ENCODE results near the gene NLRP6.
"Not testable (repeated sequence)": the region's sequence is repeated elsewhere in the genome, so short reads cannot be mapped to it uniquely, and the experiment has no call there.

The NLRP6 gene

DNA sequence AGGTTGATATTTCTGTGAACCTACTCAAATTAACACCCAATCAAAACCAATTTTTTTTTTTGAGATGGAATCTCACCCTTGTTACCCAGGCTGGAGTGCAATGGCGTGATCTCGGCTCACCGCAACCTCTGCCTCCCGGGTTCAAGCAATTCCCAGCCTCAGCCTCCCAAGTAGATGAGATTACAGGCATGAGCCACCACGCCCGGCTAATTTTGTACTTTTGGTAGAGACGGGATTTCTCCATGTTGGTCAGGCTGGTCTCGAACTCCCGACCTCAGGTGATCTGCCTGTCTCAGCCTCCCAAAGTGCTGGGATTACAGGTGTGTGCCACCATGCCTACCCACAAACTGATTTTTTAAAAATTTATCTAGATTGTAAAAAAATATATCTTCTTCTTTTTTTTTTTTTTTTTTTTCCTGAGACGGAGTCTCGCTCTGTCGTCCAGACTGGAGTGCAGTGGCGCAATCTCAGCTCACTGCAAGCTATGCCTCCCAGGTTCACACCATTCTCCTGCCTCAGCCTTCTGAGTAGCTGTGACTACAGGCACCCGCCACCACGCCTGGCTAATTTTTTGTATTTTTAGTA lies 50.4 kb downstream of the NLRP6 start:
- Mint-ChIP-seq H3K27ac (peak overlapping the region; percentile 41), H3K4me1 (peaks cover 78% of the 10 kb centered on the region)
- not testable (repeated sequence) for H3K4me3 Mint-ChIP-seq, H3K36me3 Mint-ChIP-seq, H3K27me3 Mint-ChIP-seq, H3K9me3 Mint-ChIP-seq

DNA sequence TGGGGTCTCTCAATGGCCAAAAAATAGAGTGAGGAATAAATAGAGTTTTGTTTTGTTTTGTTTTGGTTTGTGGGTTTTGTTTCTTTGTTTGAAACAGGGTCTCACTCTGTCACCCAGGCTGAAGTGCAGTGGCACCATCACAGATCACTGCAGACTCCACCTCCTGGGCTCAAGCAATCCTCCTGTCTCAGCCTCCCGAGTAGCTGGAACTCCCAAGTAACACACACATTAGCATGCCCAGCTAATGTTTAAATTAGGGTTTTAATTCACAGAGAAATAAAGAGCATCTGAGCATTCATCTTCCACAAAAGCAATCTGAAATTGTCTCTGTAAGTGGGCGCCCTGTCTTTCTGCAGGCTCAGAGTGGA lies 51.7 kb downstream of the NLRP6 start:
- Mint-ChIP-seq H3K36me3 (no peaks in the 10 kb centered on the region), H3K4me1 (peaks cover 65% of the 10 kb centered on the region), H3K9me3 (no peaks in the 10 kb centered on the region), H3K4me3 (no peak overlapping the region), H3K27me3 (no peaks in the 10 kb centered on the region), H3K27ac (peak overlapping the region; percentile 88)

DNA sequence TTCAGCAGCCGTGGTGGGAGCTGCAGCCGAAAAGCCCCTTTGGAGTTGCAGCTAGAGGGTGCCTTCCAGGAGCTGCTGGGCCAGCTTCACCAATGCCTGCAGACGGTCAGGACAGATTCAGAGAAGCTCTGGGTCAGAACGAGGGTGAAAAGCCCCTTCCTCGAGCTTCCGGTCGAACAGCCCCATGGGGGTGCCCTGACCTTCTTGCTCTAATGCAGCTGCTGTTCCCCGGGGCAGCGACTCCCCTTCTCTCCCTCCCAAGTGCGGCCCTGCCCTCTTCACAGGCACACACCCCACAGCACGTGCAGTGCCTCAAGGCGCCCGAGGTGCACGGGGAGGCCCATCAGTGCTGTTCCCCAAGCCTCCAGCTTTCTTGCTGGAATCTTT lies 52.1 kb downstream of the NLRP6 start:
- Mint-ChIP-seq H3K4me1 (peaks cover 62% of the 10 kb centered on the region), H3K9me3 (no peaks in the 10 kb centered on the region), H3K4me3 (no peak overlapping the region), H3K36me3 (no peaks in the 10 kb centered on the region), H3K27ac (peak overlapping the region; percentile 88), H3K27me3 (no peaks in the 10 kb centered on the region)

DNA sequence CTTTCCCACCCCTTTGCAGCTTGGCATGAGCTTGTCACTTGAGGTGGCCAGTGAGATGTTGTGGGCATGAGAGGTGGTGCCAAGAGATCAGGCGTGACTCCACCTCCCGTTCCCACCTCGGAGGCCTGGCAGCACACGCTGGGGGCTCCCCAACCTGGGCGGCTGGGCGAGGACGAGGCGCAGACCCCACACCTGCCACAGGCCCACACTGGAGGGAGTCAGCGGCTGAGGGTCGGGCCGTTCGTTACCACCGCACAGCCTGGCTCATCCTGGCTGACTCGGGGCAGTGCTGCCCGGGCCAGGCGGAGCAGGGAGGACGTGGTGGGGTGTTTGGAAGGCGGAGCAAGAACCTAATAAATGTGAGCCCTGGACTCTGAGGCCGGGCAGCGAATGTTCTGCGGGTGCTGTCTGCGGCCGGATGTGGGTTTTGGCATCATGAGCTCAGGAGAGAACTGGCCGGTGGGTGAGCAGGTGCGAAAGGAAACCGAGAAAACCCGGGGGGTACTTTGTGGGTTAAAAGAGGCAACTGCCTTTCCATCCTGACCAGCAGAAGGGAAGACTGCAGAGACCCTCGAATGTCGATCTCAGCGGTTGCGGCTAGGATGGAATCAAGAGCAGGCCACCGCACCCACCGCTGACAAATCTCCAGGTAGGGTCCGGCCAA lies 52.6 kb downstream of the NLRP6 start:
- H3K27me3 Mint-ChIP-seq, result no peaks in the 10 kb centered on the region
- H3K27ac Mint-ChIP-seq, result peak overlapping the region; percentile 59
- H3K4me1 Mint-ChIP-seq, result peaks cover 62% of the 10 kb centered on the region
- no peaks in the 10 kb centered on the region for H3K9me3 Mint-ChIP-seq
- H3K36me3 Mint-ChIP-seq, result no peaks in the 10 kb centered on the region
- H3K4me3 Mint-ChIP-seq, result peak overlapping the region; percentile 39

DNA sequence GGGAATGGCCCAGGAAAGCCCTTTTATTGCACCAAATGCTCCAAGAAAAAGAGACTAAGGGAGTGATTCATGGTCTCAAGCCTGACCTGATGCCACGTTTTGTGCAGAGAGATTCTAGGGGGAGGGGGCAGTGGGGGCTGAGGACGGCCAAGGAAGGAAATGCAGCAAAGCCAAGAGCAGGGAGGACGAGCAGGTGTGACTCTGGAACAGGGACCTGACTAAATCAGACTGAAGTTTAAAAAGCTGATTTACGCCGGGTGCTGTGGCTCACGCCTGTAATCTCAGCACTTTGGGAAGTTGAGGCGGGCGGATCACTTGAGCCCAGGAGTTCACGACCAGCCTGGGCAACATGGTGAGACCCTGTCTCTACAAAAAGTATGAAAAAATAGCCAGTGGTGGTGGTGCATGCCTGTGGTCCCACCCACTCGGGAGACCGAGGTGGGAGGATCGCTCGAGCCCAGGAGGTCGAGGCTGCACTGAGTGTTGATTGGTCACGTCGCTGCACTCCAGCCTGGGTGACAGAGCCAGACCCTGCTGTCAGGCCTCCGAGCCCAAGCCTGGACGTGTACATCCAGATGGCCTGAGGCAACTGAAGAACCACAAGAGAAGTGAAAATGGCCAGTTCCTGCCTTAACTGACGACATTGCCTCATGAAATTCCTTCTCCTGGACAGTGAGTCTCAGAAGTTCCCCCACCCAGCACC lies 53.3 kb downstream of the NLRP6 start:
- peak overlapping the region; percentile 59 for H3K27ac Mint-ChIP-seq
- H3K4me1 Mint-ChIP-seq, result peaks cover 62% of the 10 kb centered on the region
- peak overlapping the region; percentile 39 for H3K4me3 Mint-ChIP-seq
- H3K9me3 Mint-ChIP-seq, result no peaks in the 10 kb centered on the region
- no peaks in the 10 kb centered on the region for H3K36me3 Mint-ChIP-seq
- H3K27me3 Mint-ChIP-seq, result no peaks in the 10 kb centered on the region

DNA sequence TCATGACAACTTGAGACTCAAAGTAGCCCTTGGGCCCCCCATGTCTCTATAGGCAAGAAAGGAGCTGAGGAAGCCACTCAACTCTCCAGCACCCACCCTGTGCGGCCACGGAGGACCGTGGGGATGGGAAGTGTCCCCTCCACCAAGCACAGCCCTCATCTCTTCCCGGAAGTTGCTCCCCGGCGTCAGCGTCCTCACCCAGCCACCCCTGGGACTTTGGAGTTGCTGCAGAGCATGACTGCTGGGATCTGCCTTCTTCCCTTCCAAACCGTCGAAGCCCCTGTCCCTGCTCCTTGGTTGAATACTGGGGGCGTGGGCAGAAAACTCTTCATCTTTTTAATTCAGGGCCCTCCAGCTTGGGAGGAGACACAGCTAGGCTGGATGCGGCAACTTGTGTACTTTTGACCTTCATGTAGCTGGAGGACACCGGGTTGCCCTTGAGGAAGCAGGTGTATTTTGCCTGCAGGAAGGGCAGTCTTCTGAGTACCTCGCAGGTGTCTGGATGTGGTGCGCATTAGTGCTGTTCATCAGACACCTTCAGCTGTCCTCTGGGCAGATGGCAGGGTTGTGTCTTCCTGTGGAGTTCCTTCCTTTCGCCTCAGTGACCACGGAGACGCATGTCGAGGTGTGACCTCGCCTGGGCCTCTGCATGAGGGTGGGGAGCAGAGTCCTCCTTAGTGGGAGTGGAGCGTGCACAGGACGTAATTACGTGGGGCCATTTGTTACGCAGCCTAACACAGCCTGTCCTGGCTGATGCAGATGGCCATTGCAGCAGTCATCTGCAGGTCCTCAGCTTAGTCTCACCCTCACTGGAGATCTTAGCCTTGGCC lies 54.7 kb downstream of the NLRP6 start:
- H3K4me1 Mint-ChIP-seq, result peaks cover 60% of the 10 kb centered on the region
- no peak overlapping the region for H3K27ac Mint-ChIP-seq

DNA sequence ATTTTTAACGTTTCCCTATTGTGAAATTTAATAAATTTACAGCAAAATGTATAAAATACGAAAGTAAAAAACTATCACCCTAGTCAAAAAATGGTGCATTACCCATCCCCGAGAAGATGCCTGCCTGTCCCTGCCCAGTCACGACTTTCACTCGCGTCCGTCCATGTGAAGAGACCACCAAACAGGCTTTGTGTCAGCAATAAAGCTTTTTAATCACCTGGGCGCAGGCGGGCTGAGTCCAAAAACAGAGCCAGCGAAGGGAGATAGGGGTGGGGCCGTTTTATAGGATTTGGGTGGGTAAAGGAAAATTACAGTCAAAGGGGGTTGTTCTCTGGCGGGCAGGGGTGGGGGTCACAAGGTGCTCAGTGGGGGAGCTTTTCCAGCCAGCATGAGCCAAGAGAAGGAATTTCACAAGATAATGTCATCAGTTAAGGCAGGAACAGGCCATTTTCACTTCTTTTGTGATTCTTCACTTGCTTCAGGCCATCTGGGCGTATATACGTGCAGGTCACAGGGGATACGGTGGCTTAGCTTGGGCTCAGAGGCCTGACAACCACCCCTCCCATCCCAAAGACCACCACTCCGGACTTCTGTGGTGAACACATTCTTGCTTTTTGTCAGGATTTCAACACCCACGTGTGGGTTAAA lies 55.5 kb downstream of the NLRP6 start:
- H3K27me3 Mint-ChIP-seq, H3K36me3 Mint-ChIP-seq, H3K4me3 Mint-ChIP-seq, H3K9me3 Mint-ChIP-seq, H3K27ac Mint-ChIP-seq: not testable (repeated sequence)
- H3K4me1 Mint-ChIP-seq, result peaks cover 60% of the 10 kb centered on the region

More for the DNA sequence above, 54.7 kb downstream of the NLRP6 start:
- H3K4me3 Mint-ChIP-seq, result no peak overlapping the region
- no peaks in the 10 kb centered on the region for H3K36me3 Mint-ChIP-seq
- no peaks in the 10 kb centered on the region for H3K27me3 Mint-ChIP-seq
- no peaks in the 10 kb centered on the region for H3K9me3 Mint-ChIP-seq

DNA sequence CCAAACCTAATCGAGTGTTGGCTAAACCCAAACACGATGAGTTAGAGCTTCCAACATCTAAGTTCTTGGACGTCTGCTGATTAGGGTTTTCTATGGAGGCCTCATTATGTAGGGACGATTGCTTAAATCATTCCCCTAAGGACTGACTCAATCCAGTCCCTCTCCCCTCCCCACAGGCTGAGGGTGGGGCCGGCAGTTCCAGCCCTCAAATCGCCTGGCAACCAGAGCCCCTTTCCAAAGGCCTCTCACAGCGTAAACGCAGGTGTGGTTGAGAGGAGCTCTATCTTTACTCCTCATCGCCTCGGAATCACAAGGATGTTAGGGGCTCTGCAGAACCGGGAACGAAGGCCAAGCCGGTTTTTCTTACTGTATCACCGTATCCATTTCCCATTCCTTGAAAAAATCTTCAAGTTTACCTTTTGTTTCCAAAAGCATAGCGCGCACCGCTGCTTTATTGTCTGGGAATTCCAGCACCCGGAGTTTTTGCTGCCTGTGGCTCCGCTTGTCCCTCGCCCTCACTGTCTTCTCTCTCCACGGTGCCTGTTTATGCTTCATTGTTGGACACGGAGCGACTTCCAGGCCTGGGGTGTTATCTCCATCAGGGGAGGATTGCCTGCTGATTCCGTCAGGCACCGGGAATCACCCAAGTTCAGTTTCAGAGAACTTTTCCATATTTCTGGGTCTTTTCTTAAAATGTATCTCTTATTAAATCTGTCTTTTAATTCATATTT lies 56.2 kb downstream of the NLRP6 start:
- Mint-ChIP-seq H3K4me1 (peaks cover 54% of the 10 kb centered on the region), H3K4me3 (no peak overlapping the region), H3K27me3 (no peaks in the 10 kb centered on the region), H3K9me3 (no peaks in the 10 kb centered on the region), H3K36me3 (no peaks in the 10 kb centered on the region), H3K27ac (no peak overlapping the region)

All from activated naive CD4-positive, alpha-beta T cell treated with anti-CD3 and anti-CD28 coated beads, Interleukin-2, amount 50 U/mL, for 24 hours (primary cell).